SK-N-SH treated with all-trans-retinoic acid at 6 μM for 48 hours (cell line): ENCODE data around the gene DOCK9.

Experiments used
- GLIS3 ChIP-seq: fragments of 250-450 bp; sonication (Bioruptor Pico); IDR thresholded peaks from 2 replicates; pipeline ENCODE4 v1.5.0; 2020; ENCODE audit warnings: mild to moderate bottlenecking, moderate library complexity
- OSR1 ChIP-seq: fragments of 250-450 bp; sonication (Bioruptor Pico); IDR thresholded peaks from 2 replicates; pipeline ENCODE4 v1.8.0; 2022; ENCODE audit warnings: moderate library complexity, mild to moderate bottlenecking, inconsistent platforms
- TOX ChIP-seq: fragments of 250-450 bp; sonication (Bioruptor Pico); IDR thresholded peaks from 2 replicates; pipeline ENCODE4 v1.8.0; 2021; ENCODE audit warnings: mild to moderate bottlenecking, moderate library complexity, borderline replicate concordance
- ZFP30 ChIP-seq: fragments of 450-650 bp; formaldehyde crosslinking; IDR thresholded peaks from 2 replicates; pipeline ENCODE4 v1.5.0; 2022; ENCODE audit warnings: mild to moderate bottlenecking, moderate library complexity
- ZNF70 ChIP-seq: fragments of 450-650 bp; formaldehyde crosslinking; IDR thresholded peaks from 2 replicates; pipeline ENCODE4 v1.5.0; 2020; ENCODE audit warnings: mild to moderate bottlenecking, moderate library complexity
- ZNF8 ChIP-seq: fragments of 450-650 bp; formaldehyde crosslinking; IDR thresholded peaks from 2 replicates; pipeline ENCODE4 v1.5.0; 2020; ENCODE audit warnings: mild to moderate bottlenecking, moderate library complexity

DNA sequence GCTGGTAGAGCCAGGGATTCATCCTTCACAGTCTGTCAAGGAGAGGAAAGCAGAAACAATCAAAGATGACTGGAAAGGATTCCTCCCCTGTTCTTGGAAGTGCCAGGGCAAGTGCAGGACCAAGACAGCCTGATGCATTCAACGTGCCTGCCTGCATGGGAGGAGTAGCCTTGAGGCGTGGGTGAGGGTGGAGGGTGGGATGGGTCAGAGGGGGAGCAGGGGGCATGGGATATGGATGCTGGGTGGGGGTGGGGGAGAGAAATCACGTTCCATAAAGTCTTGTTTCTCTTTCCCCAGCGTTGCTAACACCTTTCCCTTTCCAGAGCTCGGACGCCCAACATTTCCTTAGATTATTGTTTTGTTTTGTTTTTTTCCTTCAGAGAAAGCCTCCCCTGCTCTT, 117.4 kb downstream of the DOCK9 start:
- TF ChIP-seq GLIS3 (no peak), ZNF70 (no peak), OSR1 (no peak), TOX (CRISPR knock-in tag) (no peak), ZNF8 (CRISPR knock-in tag) (no peak), ZFP30 (CRISPR knock-in tag) (no peak)
